ENCODE results near the gene MYRIP. TPM values are rescaled to one million over a fixed set of nuclear protein-coding genes. Genes with fewer than 3 reads are reported as not detected.

The MYRIP gene
- polyA plus RNA-seq, 1 of the 3 experiments (the other 2 are of a cell fraction): 1.2 TPM

DNA sequence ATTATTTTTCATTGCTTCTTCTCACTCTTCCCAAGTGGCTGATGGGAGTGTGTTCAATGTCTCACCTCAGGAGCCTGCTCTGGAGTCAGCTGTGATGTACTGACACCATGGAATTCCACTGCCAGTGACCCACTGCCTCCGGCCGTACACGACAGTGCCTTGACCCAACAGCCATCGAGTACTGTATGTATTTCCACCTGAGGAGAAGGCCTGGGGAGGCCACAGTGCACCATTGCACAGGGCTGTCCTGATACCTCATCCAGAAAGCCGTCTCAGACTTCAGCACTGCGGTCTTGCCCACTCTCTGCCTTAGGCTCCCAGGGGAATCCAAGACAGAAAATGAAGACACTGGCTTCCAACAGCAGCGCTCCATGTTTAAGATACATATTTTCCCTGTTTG, 448.7 kb downstream of the MYRIP start (continued):
- TF ChIP-seq ZBTB33 (IDR thresholded peaks at IDR 0.05; ENCODE audit: borderline replicate concordance, low read depth) (no peak), PBX3 (IDR thresholded peaks at IDR 0.05) (no peak)

- CTCF ChIA-PET: interaction anchor here (0.9 kb wide), 1 partner anchor 15 kb away, joined by 3 read pairs; no protein-coding TSS in a partner anchor
- H2AFZ ChIP-seq (ENCODE audit: low read depth): no peak overlapping the region
- POLR2A ChIA-PET: no interaction called here
- H3K27ac ChIP-seq (ENCODE audit: low read depth in 2 of 2, low read length in 1 of 2): no peak overlapping the region
- H3K36me3 ChIP-seq (replicated peaks in 1 of 2; ENCODE audit: control insufficient read depth in 1 of 2, insufficient read depth in 2 of 2, low read length in 1 of 2): no peaks in the 10 kb centered on the region
- no peak overlapping the region for H3K4me3 ChIP-seq (ENCODE audit: low read depth in 2 of 2, low read length in 1 of 2)
- no peak for DNase-seq
- H3K9ac ChIP-seq: no peak overlapping the region
- no peaks in the 10 kb centered on the region for H3F3A ChIP-seq (replicated peaks; ENCODE audit: insufficient read depth)
- no peaks in the 10 kb centered on the region for H4K20me1 ChIP-seq (ENCODE audit: insufficient read depth)
- H3K4me1 ChIP-seq (ENCODE audit: control insufficient read depth in 1 of 2, insufficient read depth in 2 of 2, low read depth in 1 of 2, low read length in 1 of 2): no peaks in the 10 kb centered on the region; a peak in 1 of 4 replicates
- WGBS (ENCODE audit: low lambda C conversion rate): 63% methylated on average over 1 of the region's 1 CpG
- no peak overlapping the region for H3K4me2 ChIP-seq
- H3K9me2 ChIP-seq: no peaks in the 10 kb centered on the region; the same call in 1 of the 2 replicates
- no peaks in the 10 kb centered on the region for H3K9me3 ChIP-seq
- H3K27me3 ChIP-seq (ENCODE audit: insufficient read depth): no peaks in the 10 kb centered on the region
- no peak for TF ChIP-seq CHD2 (IDR thresholded peaks at IDR 0.05; ENCODE audit: low read length, partially characterized antibody)
- TF ChIP-seq, protein P1, sequence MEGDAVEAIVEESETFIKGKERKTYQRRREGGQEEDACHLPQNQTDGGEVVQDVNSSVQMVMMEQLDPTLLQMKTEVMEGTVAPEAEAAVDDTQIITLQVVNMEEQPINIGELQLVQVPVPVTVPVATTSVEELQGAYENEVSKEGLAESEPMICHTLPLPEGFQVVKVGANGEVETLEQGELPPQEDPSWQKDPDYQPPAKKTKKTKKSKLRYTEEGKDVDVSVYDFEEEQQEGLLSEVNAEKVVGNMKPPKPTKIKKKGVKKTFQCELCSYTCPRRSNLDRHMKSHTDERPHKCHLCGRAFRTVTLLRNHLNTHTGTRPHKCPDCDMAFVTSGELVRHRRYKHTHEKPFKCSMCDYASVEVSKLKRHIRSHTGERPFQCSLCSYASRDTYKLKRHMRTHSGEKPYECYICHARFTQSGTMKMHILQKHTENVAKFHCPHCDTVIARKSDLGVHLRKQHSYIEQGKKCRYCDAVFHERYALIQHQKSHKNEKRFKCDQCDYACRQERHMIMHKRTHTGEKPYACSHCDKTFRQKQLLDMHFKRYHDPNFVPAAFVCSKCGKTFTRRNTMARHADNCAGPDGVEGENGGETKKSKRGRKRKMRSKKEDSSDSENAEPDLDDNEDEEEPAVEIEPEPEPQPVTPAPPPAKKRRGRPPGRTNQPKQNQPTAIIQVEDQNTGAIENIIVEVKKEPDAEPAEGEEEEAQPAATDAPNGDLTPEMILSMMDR (IDR thresholded peaks at IDR 0.05): peak; percentile 6; the same call in 1 of the 2 replicates
- H3K79me2 ChIP-seq (ENCODE audit: insufficient read depth): no peaks in the 10 kb centered on the region
Measured at GRCh38 chr3:40258555-40258954, 449.1 kb downstream of the MYRIP start.

GRCh38 chr3:40262331-40262730, 452.9 kb downstream of the MYRIP start:
- no peaks in the 10 kb centered on the region for H4K20me1 ChIP-seq (ENCODE audit: insufficient read depth)
- H2AFZ ChIP-seq (ENCODE audit: low read depth): no peak overlapping the region
- H3K27me3 ChIP-seq (ENCODE audit: insufficient read depth): no peaks in the 10 kb centered on the region
- no peak overlapping the region for H3K4me2 ChIP-seq
- H3K9me3 ChIP-seq: no peaks in the 10 kb centered on the region
- TF ChIP-seq GATA2 (CRISPR knock-in tag; IDR thresholded peaks at IDR 0.05) (no peak), FOSL2 (IDR thresholded peaks at IDR 0.05; ENCODE audit: borderline replicate concordance, low read depth) (no peak), ELF1 (IDR thresholded peaks at IDR 0.05) (no peak), MEF2A (IDR thresholded peaks at IDR 0.05; ENCODE audit: borderline replicate concordance, low read depth) (no peak), RFX5 (IDR thresholded peaks at IDR 0.05; ENCODE audit: low read length) (no peak), USF2 (IDR thresholded peaks at IDR 0.05; ENCODE audit: borderline replicate concordance, low read depth, low read length) (no peak)
- TF ChIP-seq, protein P2, sequence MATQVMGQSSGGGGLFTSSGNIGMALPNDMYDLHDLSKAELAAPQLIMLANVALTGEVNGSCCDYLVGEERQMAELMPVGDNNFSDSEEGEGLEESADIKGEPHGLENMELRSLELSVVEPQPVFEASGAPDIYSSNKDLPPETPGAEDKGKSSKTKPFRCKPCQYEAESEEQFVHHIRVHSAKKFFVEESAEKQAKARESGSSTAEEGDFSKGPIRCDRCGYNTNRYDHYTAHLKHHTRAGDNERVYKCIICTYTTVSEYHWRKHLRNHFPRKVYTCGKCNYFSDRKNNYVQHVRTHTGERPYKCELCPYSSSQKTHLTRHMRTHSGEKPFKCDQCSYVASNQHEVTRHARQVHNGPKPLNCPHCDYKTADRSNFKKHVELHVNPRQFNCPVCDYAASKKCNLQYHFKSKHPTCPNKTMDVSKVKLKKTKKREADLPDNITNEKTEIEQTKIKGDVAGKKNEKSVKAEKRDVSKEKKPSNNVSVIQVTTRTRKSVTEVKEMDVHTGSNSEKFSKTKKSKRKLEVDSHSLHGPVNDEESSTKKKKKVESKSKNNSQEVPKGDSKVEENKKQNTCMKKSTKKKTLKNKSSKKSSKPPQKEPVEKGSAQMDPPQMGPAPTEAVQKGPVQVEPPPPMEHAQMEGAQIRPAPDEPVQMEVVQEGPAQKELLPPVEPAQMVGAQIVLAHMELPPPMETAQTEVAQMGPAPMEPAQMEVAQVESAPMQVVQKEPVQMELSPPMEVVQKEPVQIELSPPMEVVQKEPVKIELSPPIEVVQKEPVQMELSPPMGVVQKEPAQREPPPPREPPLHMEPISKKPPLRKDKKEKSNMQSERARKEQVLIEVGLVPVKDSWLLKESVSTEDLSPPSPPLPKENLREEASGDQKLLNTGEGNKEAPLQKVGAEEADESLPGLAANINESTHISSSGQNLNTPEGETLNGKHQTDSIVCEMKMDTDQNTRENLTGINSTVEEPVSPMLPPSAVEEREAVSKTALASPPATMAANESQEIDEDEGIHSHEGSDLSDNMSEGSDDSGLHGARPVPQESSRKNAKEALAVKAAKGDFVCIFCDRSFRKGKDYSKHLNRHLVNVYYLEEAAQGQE (IDR thresholded peaks at IDR 0.05; ENCODE audit: low read depth, low read length): no peak
- TF ChIP-seq, protein P3, sequence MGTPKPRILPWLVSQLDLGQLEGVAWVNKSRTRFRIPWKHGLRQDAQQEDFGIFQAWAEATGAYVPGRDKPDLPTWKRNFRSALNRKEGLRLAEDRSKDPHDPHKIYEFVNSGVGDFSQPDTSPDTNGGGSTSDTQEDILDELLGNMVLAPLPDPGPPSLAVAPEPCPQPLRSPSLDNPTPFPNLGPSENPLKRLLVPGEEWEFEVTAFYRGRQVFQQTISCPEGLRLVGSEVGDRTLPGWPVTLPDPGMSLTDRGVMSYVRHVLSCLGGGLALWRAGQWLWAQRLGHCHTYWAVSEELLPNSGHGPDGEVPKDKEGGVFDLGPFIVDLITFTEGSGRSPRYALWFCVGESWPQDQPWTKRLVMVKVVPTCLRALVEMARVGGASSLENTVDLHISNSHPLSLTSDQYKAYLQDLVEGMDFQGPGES (IDR thresholded peaks at IDR 0.05; ENCODE audit: low read depth, low read length): no peak
- H3K27ac ChIP-seq (ENCODE audit: low read depth in 2 of 2, low read length in 1 of 2): no peak overlapping the region
- DNase-seq: no peak
- CTCF ChIA-PET: interaction anchor here (1.2 to 1.6 kb wide), 2 partner anchors 10 to 30 kb away, joined by 3 to 4 read pairs; no protein-coding TSS in a partner anchor
- no peaks in the 10 kb centered on the region for H3F3A ChIP-seq (replicated peaks; ENCODE audit: insufficient read depth)
- POLR2A ChIA-PET: no interaction called here
- H3K4me3 ChIP-seq (ENCODE audit: low read depth in 2 of 2, low read length in 1 of 2): no peak overlapping the region
- H3K79me2 ChIP-seq (ENCODE audit: insufficient read depth): no peaks in the 10 kb centered on the region
- no peak overlapping the region for H3K9ac ChIP-seq
- no peaks in the 10 kb centered on the region; a peak in 1 of 4 replicates for H3K4me1 ChIP-seq (ENCODE audit: control insufficient read depth in 1 of 2, insufficient read depth in 2 of 2, low read depth in 1 of 2, low read length in 1 of 2)
- no peaks in the 10 kb centered on the region for H3K36me3 ChIP-seq (replicated peaks in 1 of 2; ENCODE audit: control insufficient read depth in 1 of 2, insufficient read depth in 2 of 2, low read length in 1 of 2)
- no peaks in the 10 kb centered on the region; the same call in 1 of the 2 replicates for H3K9me2 ChIP-seq

Measured in SK-N-SH (cell line).